Suprapubic skin (tissue), 4 donors: ENCODE measurements around the gene SPEM3.

Experiments used
- EP300 ChIP-seq: sonication (generic); formaldehyde crosslinking; IDR thresholded peaks from one replicate; pipeline ENCODE4 v1.6.1; 2017; ENCODE audit warnings: antibody characterized with exemption
- POLR2A ChIP-seq, 2 donors: fragments of 450-650 bp; IDR thresholded peaks; one replicate each; pipeline ENCODE4 v1.6.1; 2017; ENCODE audit warnings: antibody characterized with exemption in 2 of 2, mild to moderate bottlenecking in 2 of 2, moderate library complexity in 2 of 2
- POLR2AphosphoS5 ChIP-seq, 3 donors: sonication (generic); formaldehyde crosslinking; IDR thresholded peaks; one replicate each; pipeline ENCODE4 v1.6.1; 2017; ENCODE audit warnings: antibody characterized with exemption in 3 of 3
- TF ChIP-seq, protein P1 (sequence below), 2 donors: fragments of 200-600 bp in 1 of 2; fragments of 450-650 bp in 1 of 2; sonication (generic) in 1 of 2; IDR thresholded peaks; one replicate each; pipeline ENCODE4 v1.5.1; 2016 to 2019; ENCODE audit warnings: antibody characterized with exemption in 2 of 2, mild to moderate bottlenecking in 1 of 2, moderate library complexity in 1 of 2

GRCh38 chr17:7466318-7466638 lies 37.6 kb downstream of the SPEM3 start:
- TF ChIP-seq POLR2AphosphoS5 (IDR thresholded peaks at IDR 0.05) (no peak), EP300 (no peak), POLR2A (IDR thresholded peaks at IDR 0.05) (no peak)
- TF ChIP-seq, protein P1, sequence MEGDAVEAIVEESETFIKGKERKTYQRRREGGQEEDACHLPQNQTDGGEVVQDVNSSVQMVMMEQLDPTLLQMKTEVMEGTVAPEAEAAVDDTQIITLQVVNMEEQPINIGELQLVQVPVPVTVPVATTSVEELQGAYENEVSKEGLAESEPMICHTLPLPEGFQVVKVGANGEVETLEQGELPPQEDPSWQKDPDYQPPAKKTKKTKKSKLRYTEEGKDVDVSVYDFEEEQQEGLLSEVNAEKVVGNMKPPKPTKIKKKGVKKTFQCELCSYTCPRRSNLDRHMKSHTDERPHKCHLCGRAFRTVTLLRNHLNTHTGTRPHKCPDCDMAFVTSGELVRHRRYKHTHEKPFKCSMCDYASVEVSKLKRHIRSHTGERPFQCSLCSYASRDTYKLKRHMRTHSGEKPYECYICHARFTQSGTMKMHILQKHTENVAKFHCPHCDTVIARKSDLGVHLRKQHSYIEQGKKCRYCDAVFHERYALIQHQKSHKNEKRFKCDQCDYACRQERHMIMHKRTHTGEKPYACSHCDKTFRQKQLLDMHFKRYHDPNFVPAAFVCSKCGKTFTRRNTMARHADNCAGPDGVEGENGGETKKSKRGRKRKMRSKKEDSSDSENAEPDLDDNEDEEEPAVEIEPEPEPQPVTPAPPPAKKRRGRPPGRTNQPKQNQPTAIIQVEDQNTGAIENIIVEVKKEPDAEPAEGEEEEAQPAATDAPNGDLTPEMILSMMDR (IDR thresholded peaks at IDR 0.05): no peak
